Kidney tubule cell (primary cell): ENCODE measurements around the gene SLC24A3.

Experiments used
- DNase-seq: peaks from one replicate; pipeline ENCODE4 v3.0.0-alpha.2; 2018; ENCODE audit warnings: low spot score

The SLC24A3 gene

DNA sequence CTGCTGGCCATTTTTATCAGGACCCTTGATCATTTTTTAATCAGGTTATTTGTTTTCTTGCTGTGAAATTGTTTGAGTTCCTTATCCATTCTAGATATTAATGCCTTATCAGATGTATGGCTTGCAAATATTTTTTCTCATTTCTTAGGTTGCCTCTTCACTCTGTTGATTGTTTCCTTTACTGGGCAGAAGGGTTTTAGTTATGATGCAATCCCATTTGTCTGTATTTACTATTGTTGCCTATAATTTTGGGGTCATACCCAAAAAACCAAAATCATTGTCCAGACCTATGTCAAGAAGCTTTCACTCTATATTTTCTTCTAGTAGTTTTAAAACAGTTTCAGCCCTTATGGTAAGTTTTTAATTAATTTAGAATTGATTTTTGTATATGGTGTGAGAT, 172.5 kb downstream of the SLC24A3 start:
- DNase-seq, result no peak

- DNase-seq, result no peak
Observed at GRCh38 chr20:19387251-19387650, 174.8 kb downstream of the SLC24A3 start.

GRCh38 chr20:19392344-19393130, 180.1 kb downstream of the SLC24A3 start:
- DNase-seq, result no peak

DNA sequence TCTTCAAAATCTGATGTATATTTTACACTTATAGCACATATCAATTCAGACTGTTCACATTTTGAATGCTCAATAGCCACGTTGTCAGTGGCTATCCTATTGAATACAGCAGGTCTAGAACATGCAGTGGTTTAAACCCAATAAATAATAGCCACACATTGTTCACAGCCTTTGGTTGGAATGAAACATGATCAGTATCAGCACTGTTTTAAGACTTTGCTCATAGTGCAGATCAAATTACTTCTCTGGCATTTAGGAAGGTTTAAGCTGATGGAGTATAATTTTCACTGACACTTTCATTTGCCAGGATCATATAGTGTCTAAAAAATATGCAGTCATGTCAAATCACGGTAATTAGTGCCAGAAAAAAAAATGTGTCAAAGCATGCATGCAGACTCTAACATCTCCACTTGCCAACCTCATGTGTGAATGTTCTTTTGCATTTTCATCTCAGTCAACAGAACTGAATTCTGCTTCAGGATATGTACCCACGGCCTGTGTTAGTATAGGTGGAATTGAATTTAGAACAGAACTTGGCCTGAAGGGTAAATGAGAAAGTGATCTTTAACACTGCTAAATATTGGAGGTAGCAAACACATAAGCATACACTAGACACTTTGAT, 184.1 kb downstream of the SLC24A3 start:
- DNase-seq, result no peak

DNA sequence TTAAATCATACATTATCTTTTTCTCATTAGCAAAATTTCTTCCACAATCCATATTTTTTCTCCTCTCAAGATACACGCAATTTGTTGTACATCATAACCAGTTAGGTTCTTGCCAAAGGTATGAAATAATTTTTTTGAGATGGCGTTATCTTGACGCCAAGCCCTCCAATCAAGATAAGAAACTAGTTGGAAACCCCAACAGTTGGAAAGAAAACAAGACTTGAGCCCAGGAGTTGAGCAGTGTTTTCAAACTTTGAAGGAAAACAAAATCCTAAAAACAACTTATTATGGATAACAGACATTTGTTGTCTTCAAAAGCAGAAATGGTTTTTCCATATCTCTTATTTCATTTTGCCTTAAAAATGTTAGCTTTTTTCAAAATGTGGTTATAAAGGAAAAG, 184.8 kb downstream of the SLC24A3 start:
- no peak for DNase-seq

DNA sequence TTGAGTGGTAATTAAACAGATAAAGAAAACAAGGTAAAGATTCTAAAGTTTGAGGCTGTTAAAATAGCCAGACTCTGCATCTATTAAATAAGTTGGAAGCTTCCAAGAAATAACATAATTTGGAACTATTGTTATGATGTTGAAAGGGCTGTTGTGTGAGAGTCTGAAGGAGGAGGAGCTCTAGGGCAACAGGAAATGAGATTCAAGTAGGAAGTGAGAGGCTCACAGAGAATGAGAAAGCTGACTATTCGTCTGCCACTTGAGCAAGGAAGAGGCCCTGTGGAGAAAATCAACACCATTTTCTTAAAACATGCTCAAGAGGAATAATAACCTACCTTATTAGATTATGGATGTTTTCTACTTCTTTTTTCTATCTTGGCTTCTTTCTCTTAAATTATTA, 185.2 kb downstream of the SLC24A3 start:
- DNase-seq, result no peak

DNA sequence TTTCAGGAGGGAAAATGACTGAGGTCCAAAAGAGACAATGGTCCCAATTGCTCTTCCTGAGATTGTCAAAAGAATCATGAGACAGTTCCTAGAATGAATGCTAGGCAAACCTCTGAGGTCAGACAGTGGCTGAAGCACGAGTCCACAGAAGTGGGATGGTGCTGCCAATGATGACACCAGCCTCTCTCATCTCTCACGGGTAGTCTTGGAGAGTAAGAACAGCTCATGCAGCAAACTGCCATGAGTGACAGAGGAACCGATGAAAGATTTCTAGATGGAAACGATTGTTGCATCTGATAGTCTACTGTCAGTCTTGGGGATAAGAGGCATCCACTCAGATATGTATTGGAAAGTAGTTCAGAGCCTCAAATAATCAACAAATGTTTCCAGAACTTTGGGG, 188.7 kb downstream of the SLC24A3 start:
- no peak for DNase-seq

DNA sequence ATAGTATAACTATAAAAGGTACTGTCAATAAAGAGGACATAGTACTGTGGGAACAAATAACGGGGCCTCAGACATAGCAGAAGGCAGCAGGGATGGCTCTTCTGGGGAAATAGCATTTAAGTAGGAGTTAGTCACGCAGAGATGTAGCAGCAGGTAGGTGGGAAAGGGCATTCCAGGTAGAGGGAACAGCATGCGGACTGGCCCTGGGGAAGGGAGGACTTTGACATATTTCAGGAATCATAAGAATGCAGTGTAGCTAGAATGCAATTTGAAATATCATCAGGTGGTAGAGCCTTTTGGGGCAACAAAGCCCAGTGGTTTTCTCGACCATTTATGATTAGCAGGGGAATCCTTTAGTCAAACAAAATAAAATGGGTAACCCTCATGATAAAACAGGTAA, 191.1 kb downstream of the SLC24A3 start:
- no peak for DNase-seq

DNA sequence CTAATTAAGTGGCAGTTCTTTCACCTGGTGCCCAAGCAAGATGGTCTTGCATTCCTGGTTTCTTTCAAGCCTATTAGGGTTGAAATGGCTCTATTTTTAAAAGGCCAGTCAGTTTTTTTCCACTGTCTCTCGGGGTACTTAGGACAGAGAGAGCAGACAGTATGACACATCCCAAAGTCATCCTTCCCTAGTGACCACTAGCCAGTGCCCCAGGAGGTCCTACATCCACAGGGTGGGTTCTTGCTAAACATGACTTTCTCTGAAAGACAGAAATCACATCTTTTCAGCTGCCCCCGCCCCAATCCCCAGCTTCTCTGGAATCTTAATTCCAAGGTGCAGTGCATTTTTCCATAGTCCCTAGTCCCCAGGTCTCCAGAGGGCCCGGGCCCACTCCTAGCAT, 192.4 kb downstream of the SLC24A3 start:
- no peak for DNase-seq

DNA sequence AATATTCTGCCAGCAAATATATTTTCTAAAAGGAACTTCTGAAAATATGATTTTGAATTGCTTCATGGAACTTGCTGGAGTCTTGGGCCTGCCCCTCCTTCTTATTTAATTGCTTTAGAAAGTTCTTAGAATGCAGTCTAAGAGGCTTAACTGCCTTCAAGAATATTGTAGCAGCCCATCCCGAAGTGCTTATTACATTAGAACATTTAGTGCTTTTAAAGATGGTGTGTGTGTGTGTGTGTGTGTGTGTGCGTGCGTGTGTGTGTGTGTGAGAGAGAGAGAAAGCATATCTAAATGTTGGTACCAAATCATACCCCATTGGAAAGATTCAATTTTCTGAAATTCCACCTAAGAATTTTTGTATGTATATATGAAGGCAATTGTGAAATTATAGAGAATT, 193.5 kb downstream of the SLC24A3 start:
- DNase-seq, result no peak

DNA sequence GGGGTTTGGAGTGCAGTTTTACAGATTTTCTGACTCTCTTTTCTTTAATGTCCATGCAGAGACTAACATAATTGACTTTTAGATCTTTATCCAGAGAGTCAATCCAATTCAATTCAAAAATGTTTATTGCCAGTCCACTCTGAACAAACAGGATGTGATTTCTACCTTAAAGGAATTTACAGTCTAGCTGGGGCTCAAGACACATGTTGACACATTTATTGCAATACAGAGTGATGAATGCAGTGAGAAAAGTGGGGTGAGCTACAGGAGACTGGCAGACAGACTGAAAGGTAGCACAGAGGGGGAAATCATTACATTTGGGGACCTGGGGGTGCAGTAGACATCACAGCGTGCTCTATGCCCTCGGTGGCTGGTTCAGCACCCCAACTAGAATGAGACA, 193.9 kb downstream of the SLC24A3 start:
- DNase-seq, result no peak

DNA sequence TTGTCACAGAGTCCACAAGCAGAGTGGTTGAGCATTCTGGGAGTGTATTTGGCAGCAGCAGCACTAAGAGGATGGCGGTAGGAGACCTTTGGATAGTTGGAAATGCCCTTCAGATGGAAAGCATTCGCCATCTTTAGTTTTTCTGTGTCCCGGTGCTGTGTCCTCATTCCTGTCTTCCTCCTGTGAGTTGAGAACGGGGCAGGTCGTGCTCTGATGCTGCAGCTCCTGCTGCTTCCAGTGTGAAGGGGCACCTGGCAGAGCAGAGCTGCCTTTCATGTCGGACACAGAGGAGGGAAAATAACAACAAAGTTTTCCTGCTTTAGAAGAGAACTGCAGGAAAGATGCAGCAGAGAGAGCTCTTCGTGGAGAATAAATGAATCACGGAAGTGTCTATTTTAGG, 194.8 kb downstream of the SLC24A3 start:
- DNase-seq, result no peak

GRCh38 chr20:19407736-19408135, 195.3 kb downstream of the SLC24A3 start:
- no peak for DNase-seq

DNA sequence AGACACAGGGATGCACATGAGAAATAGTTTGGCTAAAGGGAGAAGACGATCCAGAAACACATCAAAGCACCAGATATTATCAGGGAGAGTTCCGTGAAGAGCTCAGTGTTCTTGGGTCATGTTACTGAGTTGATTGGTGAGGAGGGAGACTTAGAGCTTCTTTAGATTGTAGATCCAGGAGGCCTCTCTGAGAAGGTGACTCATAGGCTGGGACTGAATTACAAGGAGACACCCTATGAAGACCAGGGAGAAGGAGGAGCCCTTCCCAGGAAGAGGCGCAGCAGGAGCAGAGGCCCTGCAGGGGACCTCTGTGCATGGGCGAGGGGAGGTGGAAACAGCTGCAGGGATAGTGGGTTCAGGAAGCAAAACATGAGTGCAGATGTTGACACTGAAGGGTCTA, 196.5 kb downstream of the SLC24A3 start:
- no peak for DNase-seq

DNA sequence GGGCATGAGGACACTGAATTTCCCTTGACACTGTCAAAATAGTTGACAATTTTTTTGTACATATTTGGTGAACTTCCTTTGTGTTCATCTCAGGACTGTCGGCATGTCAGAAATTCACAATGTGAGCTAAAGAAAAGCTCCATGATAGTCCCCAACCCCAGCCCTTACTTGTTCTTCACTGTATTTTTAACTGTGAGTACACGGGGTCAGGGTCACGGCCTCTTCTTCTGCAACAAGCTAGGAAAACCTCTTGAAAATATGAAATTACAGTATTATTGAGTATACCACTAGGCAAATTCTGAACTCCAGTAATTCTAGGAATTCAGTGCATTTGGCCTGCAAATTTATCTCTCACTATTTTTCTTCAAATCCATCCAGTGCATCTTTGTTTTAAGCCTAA, 199.4 kb downstream of the SLC24A3 start:
- DNase-seq, result no peak

DNA sequence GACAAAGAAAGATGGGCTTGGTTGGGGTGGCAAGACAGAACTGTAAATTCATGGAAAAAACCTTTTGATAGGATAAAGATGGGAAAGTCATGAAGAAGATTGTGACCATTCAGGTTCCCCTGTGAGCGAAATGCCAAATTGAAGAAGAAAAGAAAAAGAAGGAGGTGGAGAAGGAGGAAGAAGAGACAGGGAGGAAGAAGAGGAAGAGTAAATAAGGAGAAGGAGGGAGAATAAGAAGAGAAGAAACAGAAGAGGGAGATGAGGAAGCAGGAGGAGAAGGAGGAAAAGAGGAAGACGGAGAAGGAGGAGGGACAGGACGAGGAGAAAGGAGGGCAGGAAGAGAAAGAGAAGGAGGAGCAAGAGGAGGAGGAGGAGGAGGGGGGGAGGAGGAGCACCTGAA, 199.8 kb downstream of the SLC24A3 start:
- DNase-seq, result no peak

DNA sequence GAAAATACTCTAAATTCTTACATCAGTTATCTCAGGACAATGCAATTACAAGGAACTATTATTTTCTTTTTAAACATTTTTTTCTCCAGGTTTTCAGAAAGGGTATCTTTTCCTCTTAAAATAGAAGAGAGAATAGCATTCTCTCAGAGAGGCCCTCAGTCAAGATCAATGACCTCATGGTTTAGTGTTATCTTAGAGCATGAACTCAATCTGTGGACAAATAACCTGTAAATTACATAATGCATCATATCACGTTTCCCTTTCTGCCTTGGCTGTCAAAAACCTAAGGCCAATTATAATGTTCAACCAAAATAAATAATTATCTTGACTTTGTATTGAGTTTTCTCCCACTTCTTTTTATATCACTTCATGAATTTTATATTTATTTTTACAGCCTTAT, 202.2 kb downstream of the SLC24A3 start:
- DNase-seq, result no peak

- no peak for DNase-seq
Observed at GRCh38 chr20:19415786-19416185, 203.3 kb downstream of the SLC24A3 start.

- no peak for DNase-seq
Observed at GRCh38 chr20:19416627-19417026, 204.2 kb downstream of the SLC24A3 start.

DNA sequence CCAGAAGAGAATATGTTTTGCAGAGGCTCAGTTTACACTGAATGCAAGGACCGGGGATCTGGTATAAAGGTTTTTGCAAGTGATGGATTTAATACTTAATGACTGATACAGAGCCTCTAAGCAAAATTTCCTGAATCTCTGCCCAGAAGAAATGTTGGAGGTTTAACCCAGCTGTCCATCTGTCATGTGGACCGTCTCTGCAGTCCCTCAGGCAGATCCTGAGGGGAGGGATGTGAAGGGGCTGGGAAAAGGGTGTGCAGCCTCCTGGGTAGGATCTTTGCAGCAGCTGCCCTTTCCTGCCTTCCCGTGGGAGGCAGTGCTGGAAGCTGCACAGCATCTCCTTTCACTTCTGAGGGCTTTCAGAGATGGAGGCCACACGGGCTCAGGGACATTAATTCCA, 207.0 kb downstream of the SLC24A3 start:
- DNase-seq, result no peak

DNA sequence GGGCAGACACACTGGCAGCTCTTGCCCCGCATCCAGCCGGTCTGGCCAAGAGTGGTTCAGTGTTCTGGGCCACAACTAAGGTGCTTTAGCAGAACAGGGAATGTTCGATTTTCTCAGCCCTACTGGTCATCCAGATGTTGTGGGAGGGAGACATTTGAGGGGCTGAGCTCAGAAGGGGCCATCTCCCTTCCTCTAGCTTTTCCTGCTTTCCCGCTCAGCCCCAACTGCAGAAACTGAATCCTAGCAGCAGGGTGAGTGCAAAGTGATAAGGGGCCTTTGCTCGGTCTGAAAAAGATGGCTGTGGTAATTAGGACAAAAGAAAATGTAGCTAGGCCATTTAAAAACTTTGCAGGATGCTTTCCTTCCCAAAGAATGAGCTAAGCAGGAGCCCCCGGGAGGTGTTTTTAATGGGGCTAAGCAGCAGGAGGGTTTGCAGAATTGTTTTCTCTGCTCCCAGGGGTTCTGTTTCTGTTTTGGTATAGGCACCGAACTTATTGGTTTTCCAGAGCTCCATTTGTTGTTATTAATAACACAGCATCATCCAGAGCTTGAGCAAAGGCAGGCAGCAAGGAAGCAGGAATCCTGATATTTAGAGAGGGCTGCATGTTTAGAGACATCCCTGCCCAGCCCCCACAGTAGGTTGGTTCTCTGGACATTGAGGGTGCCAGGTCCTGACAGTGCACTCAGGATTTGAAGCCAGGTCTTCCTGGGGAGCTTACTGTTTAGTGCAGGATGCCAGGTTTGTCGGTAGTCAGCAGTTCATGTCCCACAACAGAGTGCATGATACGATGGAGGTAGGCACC, 210.9 kb downstream of the SLC24A3 start:
- no peak for DNase-seq

DNA sequence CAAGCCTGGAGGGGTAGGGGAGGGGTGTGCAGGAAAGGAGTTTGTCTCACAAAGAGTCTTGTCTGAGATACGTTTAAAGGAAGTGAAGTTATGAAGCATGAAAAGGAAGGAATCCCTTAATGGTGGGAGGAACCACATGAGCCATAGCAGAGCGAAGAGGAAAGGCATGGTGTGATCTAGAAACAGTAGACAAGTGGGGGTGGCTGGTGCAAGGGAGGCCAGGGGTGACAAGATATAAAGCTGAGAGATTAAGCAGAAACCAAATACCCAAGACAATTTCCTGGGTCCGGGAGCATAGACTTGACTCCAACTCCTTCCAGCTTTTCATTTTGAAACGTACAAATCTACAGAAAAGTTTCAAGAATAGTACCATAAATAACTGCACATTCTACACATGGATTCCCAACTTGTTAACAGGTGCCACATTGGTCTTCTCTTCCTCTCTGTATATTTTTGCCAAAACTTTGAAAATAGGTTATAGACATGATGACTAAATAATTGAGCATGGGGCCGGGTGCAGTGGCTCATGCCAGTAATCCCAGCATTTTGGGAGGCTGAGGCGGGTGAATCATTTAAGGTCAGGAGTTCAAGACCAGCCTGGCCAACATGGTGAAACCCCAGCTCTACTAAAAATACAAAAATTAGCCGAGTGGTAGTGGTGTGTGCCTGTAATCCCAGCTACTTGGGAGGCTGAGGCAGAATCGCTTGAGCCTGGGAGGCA, 211.6 kb downstream of the SLC24A3 start:
- no peak for DNase-seq

DNA sequence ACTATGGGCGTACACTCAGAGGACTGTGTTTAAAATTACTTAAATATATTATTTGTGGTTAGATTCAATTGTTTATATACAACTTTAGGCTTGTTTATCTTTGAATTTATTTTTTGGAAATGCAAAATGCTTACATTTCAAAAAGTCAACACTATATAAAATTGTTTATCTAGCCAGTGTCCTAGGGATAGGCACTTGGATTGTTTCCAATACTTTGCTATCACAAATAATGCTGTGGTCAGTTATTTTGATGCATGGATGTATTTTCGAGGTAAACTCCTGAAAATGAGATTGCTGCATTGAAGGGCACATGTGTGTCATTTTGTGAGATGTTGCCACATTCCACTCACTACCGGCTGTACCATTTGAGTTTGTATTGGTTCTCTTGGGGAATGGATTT, 213.9 kb downstream of the SLC24A3 start:
- no peak for DNase-seq
